Astrocyte of the hippocampus (primary cell): ENCODE results near the gene ECSCR.
"Not testable (repeated sequence)": the region's sequence is repeated elsewhere in the genome, so short reads cannot be mapped to it uniquely, and the experiment has no call there.

Source experiments
- DNase-seq: peaks from one replicate; pipeline ENCODE4 v3.0.0; 2011; ENCODE audit warnings: low read depth, low spot score

Gene ECSCR

GRCh38 chr5:139462586-139463276, at the start of gene ECSCR:
TSS of gene ECSCR (minus strand) at chr5:139462743. CDS start at chr5:139462670, 73 bp downstream.
- DNase-seq = no peak

DNA sequence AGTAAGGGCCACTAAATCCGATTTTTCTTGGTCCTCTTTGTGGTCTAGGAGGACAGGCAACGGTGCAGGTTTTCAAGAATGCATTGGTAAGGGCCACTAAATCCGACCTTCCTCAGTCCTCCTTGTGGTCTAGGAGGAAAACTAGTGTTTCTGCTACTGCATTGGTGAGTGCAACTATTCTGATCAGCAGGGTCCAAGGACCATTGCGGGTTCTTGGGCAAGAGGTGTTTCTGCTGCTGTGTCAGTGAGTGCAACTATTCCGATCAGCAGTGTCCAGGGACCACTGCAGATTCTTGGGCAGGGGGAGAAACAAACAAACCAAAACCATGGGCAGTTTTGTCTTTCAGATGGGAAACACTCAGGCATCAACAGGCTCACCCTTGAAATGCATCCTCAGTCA, 42.2 kb upstream of the ECSCR start:
- DNase-seq = not testable (repeated sequence)

- DNase-seq = not testable (repeated sequence)
Measured at GRCh38 chr5:139503879-139504278, 41.3 kb upstream of the ECSCR start.

- DNase-seq = not testable (repeated sequence)
Measured at GRCh38 chr5:139503036-139503817, 40.7 kb upstream of the ECSCR start.

DNA sequence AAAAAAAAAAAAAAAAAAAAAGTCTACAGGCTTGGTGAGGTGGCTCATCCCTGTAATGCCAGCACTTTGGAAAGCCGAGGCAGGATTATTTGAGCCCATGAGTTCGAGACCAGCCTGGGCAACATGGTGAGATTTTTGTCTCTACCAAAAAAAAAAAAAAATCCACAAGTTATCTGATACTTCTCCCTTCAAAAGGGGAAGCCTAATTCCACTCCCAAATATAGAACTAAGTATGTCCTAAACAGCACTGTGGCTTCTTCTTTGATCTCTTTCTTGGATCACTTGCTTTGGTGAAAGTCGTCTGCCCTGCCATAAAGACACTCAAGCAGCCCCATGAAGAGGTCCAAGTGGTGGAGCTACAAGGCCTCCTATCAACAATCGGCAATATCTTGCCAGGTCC, 38.8 kb upstream of the ECSCR start:
- no peak for DNase-seq

- DNase-seq = no peak
Measured at GRCh38 chr5:139495638-139496435, 33.3 kb upstream of the ECSCR start.

DNA sequence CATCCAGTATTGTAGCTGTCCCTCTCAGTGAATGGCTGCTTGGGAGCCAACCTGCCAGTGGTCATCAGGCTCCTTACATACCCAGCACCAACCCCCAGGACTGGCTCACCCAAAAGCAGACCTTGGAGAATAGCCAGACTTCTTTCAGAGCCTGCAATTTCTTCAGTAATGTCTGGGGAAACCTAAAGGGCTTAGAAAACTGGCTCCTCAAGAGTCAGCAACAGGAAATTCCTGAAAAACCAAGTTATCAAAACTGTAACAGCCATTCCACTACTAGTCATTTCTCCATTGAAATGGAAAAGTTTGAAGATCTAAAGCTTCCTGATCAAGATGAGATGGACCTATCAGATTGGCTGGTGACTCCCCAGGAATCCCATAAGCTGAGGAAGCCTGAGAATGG, 32.3 kb upstream of the ECSCR start:
- DNase-seq = peak; percentile 31

DNA sequence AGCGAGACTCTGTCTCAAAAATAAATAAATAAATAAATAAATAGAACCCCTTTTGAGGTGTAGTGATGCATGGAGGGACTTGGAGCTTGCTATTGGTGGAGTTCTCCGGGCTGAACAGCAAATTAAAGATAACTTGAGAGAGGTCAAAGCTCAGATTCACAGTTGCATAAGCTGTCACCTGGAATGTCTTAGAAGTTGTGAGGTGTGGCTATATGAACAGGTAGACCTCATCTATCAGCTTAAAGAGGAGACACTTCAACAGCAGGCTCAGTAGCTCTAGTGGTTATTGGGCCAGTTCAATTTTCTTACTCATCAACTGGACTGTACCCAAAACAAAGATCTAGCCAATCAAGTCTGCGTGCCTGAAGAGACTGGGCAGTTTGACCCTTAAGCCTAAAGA, 31.7 kb upstream of the ECSCR start:
- no peak for DNase-seq

GRCh38 chr5:139492700-139493192, 30.2 kb upstream of the ECSCR start:
- peak; percentile 71 for DNase-seq

- no peak for DNase-seq
Measured at GRCh38 chr5:139488260-139488659, 25.7 kb upstream of the ECSCR start.

- DNase-seq = no peak
Measured at GRCh38 chr5:139486201-139486600, 23.7 kb upstream of the ECSCR start.

DNA sequence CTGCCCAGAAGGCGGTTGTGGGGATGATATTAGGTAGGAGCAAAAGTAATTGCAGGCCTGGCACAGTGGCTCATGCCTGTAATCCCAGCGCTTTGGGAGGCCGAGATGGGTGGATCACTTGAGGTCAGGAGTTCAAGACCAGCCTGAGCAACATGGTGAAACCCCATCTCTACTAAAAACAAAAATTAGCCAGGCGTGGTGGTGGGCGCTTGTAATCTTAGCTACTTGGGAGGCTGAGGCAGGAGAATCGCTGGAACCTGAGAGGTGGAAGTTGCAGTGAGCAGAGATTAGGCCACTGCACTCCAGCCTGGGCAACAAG, 20.3 kb upstream of the ECSCR start:
- not testable (repeated sequence) for DNase-seq

GRCh38 chr5:139482050-139482889, 19.7 kb upstream of the ECSCR start, which contains the start of gene STING1:
TSS of gene STING1 (minus strand) at chr5:139482758. CDS start at chr5:139481704, 1,054 bp downstream.
- DNase-seq = peak; percentile 95

GRCh38 chr5:139481580-139482049, 19.1 kb upstream of the ECSCR start:
- no peak for DNase-seq

- no peak for DNase-seq
Measured at GRCh38 chr5:139481122-139481533, 18.6 kb upstream of the ECSCR start.

- not testable (repeated sequence) for DNase-seq
Measured at GRCh38 chr5:139479729-139480128, 17.2 kb upstream of the ECSCR start.

- DNase-seq = not testable (repeated sequence)
Measured at GRCh38 chr5:139478657-139479423, 16.3 kb upstream of the ECSCR start.

GRCh38 chr5:139475865-139476617, 13.5 kb upstream of the ECSCR start:
- DNase-seq = no peak
